Adipose tissue (tissue), 3 donors: ENCODE results near the gene MYLK. TPM values are rescaled to one million over a fixed set of nuclear protein-coding genes. Genes with fewer than 3 reads are reported as not detected.

ENCODE experiments used
- H3K27ac ChIP-seq: one replicate; pipeline ENCODE4 v1.5.1; 2013; ENCODE audit warnings: low read depth, low read length
- WGBS, 3 donors: extraction: QIAGEN DNeasy Blood & Tissue Kit; methylation state at CpG; one replicate each; pipeline ENCODE4 v1.1.7; 2013; 5-methylcytosine and 5-hydroxymethylcytosine counted together
- polyA plus RNA-seq, 3 donors: library from polyadenylated mRNA; stranded (reverse); fragments of 200-250 nt; gene quantifications; one replicate each; pipeline ENCODE4 v1.2.3, GENCODE V29; 2013
- donor health status: healthy with polysubstance abuse.
- donor health status: Bipolar disorder and iron deficiency.
- donor health status: healthy.

The MYLK gene
- polyA plus RNA-seq, 3 donors: 8.5 to 33.0 (median 16.0) TPM

GRCh38 chr3:123658118-123658851 is 225.8 kb downstream of the MYLK start:
- H3K27ac ChIP-seq: no peak overlapping the region
- 80 to 91% (median 81%) methylated on average over 1 of the region's 1 CpG for WGBS, 3 donors

GRCh38 chr3:123657568-123657967 is 226.6 kb downstream of the MYLK start:
- no peak overlapping the region for H3K27ac ChIP-seq
- 62 to 84% (median 69%) methylated on average over 6 of the region's 6 CpGs for WGBS, 3 donors

- WGBS, 3 donors: 81 to 89% (median 82%) methylated on average over 10 of the region's 10 CpGs
- H3K27ac ChIP-seq: no peak overlapping the region
Observed at GRCh38 chr3:123657111-123657510, 227.0 kb downstream of the MYLK start.

GRCh38 chr3:123656691-123657090 is 227.4 kb downstream of the MYLK start:
- WGBS, 3 donors: 84 to 90% (median 86%) methylated on average over 2 of the region's 2 CpGs

GRCh38 chr3:123656274-123656673 is 227.9 kb downstream of the MYLK start:
- no peak overlapping the region for H3K27ac ChIP-seq
- 68 to 86% (median 76%) methylated on average over 3 of the region's 3 CpGs for WGBS, 3 donors

More at GRCh38 chr3:123656691-123657090, 227.4 kb downstream of the MYLK start:
- H3K27ac ChIP-seq: no peak overlapping the region

- WGBS, 3 donors: 48 to 69% (median 55%) methylated on average over 2 of the region's 2 CpGs
- H3K27ac ChIP-seq: no peak overlapping the region
Observed at GRCh38 chr3:123655400-123655799, 228.7 kb downstream of the MYLK start.

GRCh38 chr3:123653221-123653682 is 230.9 kb downstream of the MYLK start:
- no peak overlapping the region for H3K27ac ChIP-seq
- WGBS, 3 donors: 36 to 63% (median 45%) methylated on average over 5 of the region's 5 CpGs

- WGBS, 3 donors: 22 to 25% (median 24%) methylated on average over 9 of the region's 9 CpGs
- no peak overlapping the region for H3K27ac ChIP-seq
Observed at GRCh38 chr3:123652342-123652984, 231.7 kb downstream of the MYLK start.

- WGBS, 3 donors: 78 to 85% (median 80%) methylated on average over 11 of the region's 11 CpGs
- no peak overlapping the region for H3K27ac ChIP-seq
Observed at GRCh38 chr3:123651449-123652341, 232.4 kb downstream of the MYLK start.

- H3K27ac ChIP-seq: no peak overlapping the region
Observed at GRCh38 chr3:123650101-123650500, 234.0 kb downstream of the MYLK start.

GRCh38 chr3:123648696-123649405 is 235.3 kb downstream of the MYLK start:
- no peak overlapping the region for H3K27ac ChIP-seq
- 83 to 89% (median 87%) methylated on average over 10 of the region's 10 CpGs for WGBS, 3 donors

More at GRCh38 chr3:123650101-123650500, 234.0 kb downstream of the MYLK start:
- 76 to 91% (median 86%) methylated on average over 8 of the region's 8 CpGs for WGBS, 3 donors

GRCh38 chr3:123644358-123644757 is 239.8 kb downstream of the MYLK start:
- H3K27ac ChIP-seq: no peak overlapping the region
- 76 to 84% (median 80%) methylated on average over 2 of the region's 2 CpGs for WGBS, 3 donors

GRCh38 chr3:123642957-123643330 is 241.2 kb downstream of the MYLK start:
- no peak overlapping the region for H3K27ac ChIP-seq
- 84 to 90% (median 85%) methylated on average over 4 of the region's 4 CpGs for WGBS, 3 donors

- no peak overlapping the region for H3K27ac ChIP-seq
- 31 to 37% (median 32%) methylated on average over 3 of the region's 3 CpGs for WGBS, 3 donors
Observed at GRCh38 chr3:123642182-123642956, 241.8 kb downstream of the MYLK start.

GRCh38 chr3:123641505-123641904 is 242.6 kb downstream of the MYLK start:
- 63 to 77% (median 70%) methylated on average over 4 of the region's 4 CpGs for WGBS, 3 donors
- H3K27ac ChIP-seq: no peak overlapping the region

GRCh38 chr3:123640740-123641462 is 243.2 kb downstream of the MYLK start:
- no peak overlapping the region for H3K27ac ChIP-seq
- WGBS, 3 donors: 74 to 79% (median 76%) methylated on average over 4 of the region's 4 CpGs

- 95 to 97% (median 96%) methylated on average over 15 of the region's 15 CpGs for WGBS, 3 donors
- no peak overlapping the region for H3K27ac ChIP-seq
Observed at GRCh38 chr3:123640311-123640710, 243.8 kb downstream of the MYLK start.
